Measurements from ENCODE around the gene ARFGEF2.

DNA sequence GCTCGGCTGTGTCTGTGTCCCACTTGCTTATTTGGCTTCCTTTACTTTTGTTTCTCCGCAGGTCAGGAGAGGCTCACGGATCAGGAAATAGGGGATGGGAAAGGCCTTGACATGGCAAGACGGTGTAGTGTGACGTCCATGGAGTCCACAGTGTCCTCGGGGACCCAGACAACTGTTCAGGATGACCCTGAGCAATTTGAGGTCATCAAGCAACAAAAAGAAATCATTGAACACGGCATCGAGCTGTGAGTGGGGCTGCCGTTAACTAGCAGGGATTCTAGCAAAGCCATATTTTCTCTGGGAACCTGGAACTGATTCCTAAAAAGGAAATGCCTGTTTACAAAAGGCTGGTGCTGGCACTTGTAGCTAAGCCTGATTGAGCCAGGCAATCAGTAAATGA is 54.4 kb downstream of the ARFGEF2 start:
- TF ChIP-seq CTCF (IDR thresholded peaks at IDR 0.05; ENCODE audit: extremely low read depth in 1 of 2, insufficient read depth in 1 of 2, low read depth in 1 of 2, low read length in 2 of 2) (no peak), EZH2 (IDR thresholded peaks at IDR 0.05; ENCODE audit: borderline replicate concordance, low read depth, low read length, severe bottlenecking) (no peak), POLR2AphosphoS5 (IDR thresholded peaks at IDR 0.05; ENCODE audit: insufficient read depth, low read depth, low read length) (no peak), POLR2A (IDR thresholded peaks at IDR 0.05; ENCODE audit: low read depth, low read length) (no peak)
